Calu3 (cell line): ENCODE data around the gene C8G. TPM values are rescaled to one million over a fixed set of nuclear protein-coding genes. Genes with fewer than 3 reads are reported as not detected.

Experiments used
- BruUV-seq: library from RNA; stranded (reverse); fragments of 400-500 nt; replicated peaks from 2 replicates; lab custom pipeline; 2021; lab: Mats Ljungman, UMichigan
- CTCF ChIA-PET: fragments of 300-600 bp; sonication (Branson Sonifier 250); formaldehyde crosslinking; loops from one replicate; lab custom pipeline; 2022; ENCODE audit warnings: antibody characterized with exemption; lab: Charles Lee
- DNase-seq: peaks from one replicate; pipeline ENCODE4 v3.0.0; 2022
- H3K27ac Mint-ChIP-seq: one replicate; pipeline ENCODE4 v1.8.0; 2022; ENCODE audit warnings: mixed read lengths; ENCODE audit not compliant: unreplicated experiment
- H3K27me3 Mint-ChIP-seq: one replicate; pipeline ENCODE4 v1.8.0; 2022; ENCODE audit warnings: mixed read lengths; ENCODE audit not compliant: unreplicated experiment
- H3K36me3 Mint-ChIP-seq: one replicate; pipeline ENCODE4 v1.8.0; 2022; ENCODE audit warnings: mild to moderate bottlenecking, moderate library complexity, mixed read lengths; ENCODE audit not compliant: insufficient read depth, unreplicated experiment
- H3K4me1 Mint-ChIP-seq: one replicate; pipeline ENCODE4 v1.8.0; 2022; ENCODE audit warnings: mild to moderate bottlenecking, low read depth, mixed read lengths; ENCODE audit not compliant: unreplicated experiment
- H3K4me3 Mint-ChIP-seq: one replicate; pipeline ENCODE4 v1.8.0; 2022; ENCODE audit warnings: mild to moderate bottlenecking, low read depth, moderate library complexity, mixed read lengths; ENCODE audit not compliant: unreplicated experiment
- H3K9me3 Mint-ChIP-seq: one replicate; pipeline ENCODE4 v1.8.0; 2022; ENCODE audit warnings: low read depth, mixed read lengths; ENCODE audit not compliant: unreplicated experiment
- intact Hi-C: fragments of 100-400 bp; cut with micrococcal nuclease; formaldehyde crosslinking; loops from one replicate; pipeline ENCODE4 v1.10.0; 2022; ENCODE audit not compliant: unreplicated experiment
- total RNA-seq: library from RNA; stranded (reverse); gene quantifications from 2 replicates; pipeline ENCODE4 v1.2.3, GENCODE V29; 2022
- TF ChIP-seq, protein P1 (sequence below): fragments of 200-600 bp; IDR thresholded peaks from one replicate; pipeline ENCODE4 v1.8.0; 2022; ENCODE audit warnings: antibody characterized with exemption; ENCODE audit not compliant: unreplicated experiment

The C8G gene
- total RNA-seq, 1 experiment from 2014 or later, result 3.9 TPM

GRCh38 chr9:136979769-136980587, 34.9 kb downstream of the C8G start:
- peaks cover 15% of the 10 kb centered on the region for H3K27me3 Mint-ChIP-seq
- H3K4me3 Mint-ChIP-seq, result no peak overlapping the region
- DNase-seq, result no peak
- TF ChIP-seq, protein P1, sequence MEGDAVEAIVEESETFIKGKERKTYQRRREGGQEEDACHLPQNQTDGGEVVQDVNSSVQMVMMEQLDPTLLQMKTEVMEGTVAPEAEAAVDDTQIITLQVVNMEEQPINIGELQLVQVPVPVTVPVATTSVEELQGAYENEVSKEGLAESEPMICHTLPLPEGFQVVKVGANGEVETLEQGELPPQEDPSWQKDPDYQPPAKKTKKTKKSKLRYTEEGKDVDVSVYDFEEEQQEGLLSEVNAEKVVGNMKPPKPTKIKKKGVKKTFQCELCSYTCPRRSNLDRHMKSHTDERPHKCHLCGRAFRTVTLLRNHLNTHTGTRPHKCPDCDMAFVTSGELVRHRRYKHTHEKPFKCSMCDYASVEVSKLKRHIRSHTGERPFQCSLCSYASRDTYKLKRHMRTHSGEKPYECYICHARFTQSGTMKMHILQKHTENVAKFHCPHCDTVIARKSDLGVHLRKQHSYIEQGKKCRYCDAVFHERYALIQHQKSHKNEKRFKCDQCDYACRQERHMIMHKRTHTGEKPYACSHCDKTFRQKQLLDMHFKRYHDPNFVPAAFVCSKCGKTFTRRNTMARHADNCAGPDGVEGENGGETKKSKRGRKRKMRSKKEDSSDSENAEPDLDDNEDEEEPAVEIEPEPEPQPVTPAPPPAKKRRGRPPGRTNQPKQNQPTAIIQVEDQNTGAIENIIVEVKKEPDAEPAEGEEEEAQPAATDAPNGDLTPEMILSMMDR, result no peak
- no TSS peak for BruUV-seq
- no peak overlapping the region for H3K27ac Mint-ChIP-seq
- H3K4me1 Mint-ChIP-seq, result no peaks in the 10 kb centered on the region
- no peaks in the 10 kb centered on the region for H3K9me3 Mint-ChIP-seq
- H3K36me3 Mint-ChIP-seq, result no peaks in the 10 kb centered on the region
- CTCF ChIA-PET, result no interaction called here
- intact Hi-C loops, result no loop called here

GRCh38 chr9:136980669-136981478, 35.8 kb downstream of the C8G start:
- TF ChIP-seq, protein P1, result no peak
- peaks cover 15% of the 10 kb centered on the region for H3K27me3 Mint-ChIP-seq
- CTCF ChIA-PET, result no interaction called here
- DNase-seq, result no peak
- H3K36me3 Mint-ChIP-seq, result no peaks in the 10 kb centered on the region
- H3K4me3 Mint-ChIP-seq, result no peak overlapping the region
- no TSS peak for BruUV-seq
- intact Hi-C loops, result no loop called here
- H3K27ac Mint-ChIP-seq, result no peak overlapping the region
- no peaks in the 10 kb centered on the region for H3K4me1 Mint-ChIP-seq
- H3K9me3 Mint-ChIP-seq, result no peaks in the 10 kb centered on the region

DNA sequence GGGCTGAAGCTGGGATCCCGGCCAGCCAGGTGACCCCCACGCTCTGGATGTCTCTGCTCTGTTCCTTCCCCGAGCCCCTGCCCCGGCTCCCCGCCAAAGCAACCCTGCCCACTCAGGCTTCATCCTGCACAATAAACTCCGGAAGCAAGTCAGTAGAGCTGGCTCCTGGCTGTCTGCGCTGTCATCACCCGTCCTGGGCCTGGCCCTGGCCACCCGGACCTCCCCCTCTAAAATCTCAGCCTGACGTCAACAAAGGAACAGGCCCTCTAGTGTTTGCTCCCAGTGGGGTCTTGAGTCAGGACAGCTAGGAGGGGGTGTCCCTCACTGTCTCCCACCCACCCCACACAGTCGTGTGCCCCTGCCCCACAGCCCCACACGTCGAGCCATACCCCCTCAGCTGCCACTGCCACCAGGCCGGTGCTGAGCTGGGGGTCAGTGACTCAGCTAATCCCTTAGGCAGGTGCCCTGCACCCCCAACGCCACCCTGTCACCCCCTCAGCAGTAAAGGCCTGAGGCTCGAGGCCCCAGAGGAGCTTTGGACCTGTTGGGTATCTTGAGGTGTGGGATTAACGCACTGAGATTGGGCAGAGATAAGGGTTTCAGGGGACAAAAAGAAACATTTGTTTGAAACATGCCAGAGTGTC, 36.7 kb downstream of the C8G start:
- TF ChIP-seq, protein P1, result no peak
- Mint-ChIP-seq H3K36me3 (no peaks in the 10 kb centered on the region), H3K27ac (no peak overlapping the region), H3K27me3 (peaks cover 15% of the 10 kb centered on the region), H3K4me1 (no peaks in the 10 kb centered on the region), H3K4me3 (no peak overlapping the region), H3K9me3 (no peaks in the 10 kb centered on the region)
- DNase-seq, result no peak
- intact Hi-C loops, result no loop called here
- BruUV-seq, result no TSS peak
- CTCF ChIA-PET, result no interaction called here

DNA sequence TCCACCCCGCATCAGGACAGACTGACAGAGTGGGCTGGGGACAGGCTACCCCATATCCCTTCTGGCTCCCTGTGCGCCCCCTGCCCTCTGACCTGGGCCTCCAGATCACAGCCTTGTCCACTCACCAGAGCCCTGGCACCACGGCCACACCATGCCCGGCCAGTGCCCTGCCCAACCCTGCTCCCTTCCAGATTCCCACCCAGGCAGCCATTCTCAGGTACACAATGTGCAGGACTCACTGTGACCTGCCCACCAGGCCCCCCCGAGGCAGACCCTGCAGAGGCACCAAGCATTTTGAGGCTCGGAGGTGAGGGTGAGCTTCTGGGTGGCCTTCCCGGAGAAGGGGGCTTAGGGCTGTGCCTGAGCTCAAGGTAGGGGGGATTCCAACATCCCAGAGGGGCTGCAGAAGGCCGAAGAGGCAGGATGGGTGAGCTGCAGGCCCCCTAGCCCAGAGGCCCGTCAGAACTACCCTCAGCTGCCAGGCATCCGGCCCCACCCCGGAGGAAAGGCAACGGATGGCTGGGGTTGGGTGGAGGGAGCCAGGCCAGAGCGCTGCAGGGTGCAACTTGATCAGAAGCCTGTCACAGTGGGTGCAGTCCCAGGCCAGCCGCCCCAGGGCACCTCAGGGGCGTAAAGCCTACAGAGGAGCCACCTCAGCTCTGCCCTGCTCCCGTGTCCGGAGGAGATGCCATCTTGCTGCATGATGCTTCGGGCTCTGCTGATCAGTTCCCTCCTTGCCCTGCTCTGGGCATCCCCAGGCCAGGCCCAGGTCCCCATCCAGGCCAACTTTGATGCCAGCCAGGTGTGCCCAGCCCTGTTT, 37.4 kb downstream of the C8G start, which contains the start of gene LCNL1:
TSS of gene LCNL1 (plus strand) at position 762 of the 820 bp plus-strand sequence. CDS start 594 bp downstream, outside the sequence.
- DNase-seq, result no peak
- Mint-ChIP-seq H3K9me3 (no peaks in the 10 kb centered on the region), H3K36me3 (no peaks in the 10 kb centered on the region), H3K4me3 (no peak within 1 kb of the TSS), H3K27me3 (peaks cover 17% of the 10 kb centered on the region), H3K27ac (no peak within 1 kb of the TSS), H3K4me1 (no peaks in the 10 kb centered on the region)
- intact Hi-C loops, result no loop called here
- TF ChIP-seq, protein P1, result no peak
- CTCF ChIA-PET, result no interaction called here
- BruUV-seq, result no TSS peak
